ENCODE data around the gene CDKAL1. TPM values are rescaled to one million over a fixed set of nuclear protein-coding genes. Genes with fewer than 3 reads are reported as not detected.

CDKAL1 gene
- total and polyA plus RNA-seq, 2 donors (not counting 3 experiments of a cell fraction or from before 2014, with no cell fraction given) = 6.1 to 20.5 TPM

DNA sequence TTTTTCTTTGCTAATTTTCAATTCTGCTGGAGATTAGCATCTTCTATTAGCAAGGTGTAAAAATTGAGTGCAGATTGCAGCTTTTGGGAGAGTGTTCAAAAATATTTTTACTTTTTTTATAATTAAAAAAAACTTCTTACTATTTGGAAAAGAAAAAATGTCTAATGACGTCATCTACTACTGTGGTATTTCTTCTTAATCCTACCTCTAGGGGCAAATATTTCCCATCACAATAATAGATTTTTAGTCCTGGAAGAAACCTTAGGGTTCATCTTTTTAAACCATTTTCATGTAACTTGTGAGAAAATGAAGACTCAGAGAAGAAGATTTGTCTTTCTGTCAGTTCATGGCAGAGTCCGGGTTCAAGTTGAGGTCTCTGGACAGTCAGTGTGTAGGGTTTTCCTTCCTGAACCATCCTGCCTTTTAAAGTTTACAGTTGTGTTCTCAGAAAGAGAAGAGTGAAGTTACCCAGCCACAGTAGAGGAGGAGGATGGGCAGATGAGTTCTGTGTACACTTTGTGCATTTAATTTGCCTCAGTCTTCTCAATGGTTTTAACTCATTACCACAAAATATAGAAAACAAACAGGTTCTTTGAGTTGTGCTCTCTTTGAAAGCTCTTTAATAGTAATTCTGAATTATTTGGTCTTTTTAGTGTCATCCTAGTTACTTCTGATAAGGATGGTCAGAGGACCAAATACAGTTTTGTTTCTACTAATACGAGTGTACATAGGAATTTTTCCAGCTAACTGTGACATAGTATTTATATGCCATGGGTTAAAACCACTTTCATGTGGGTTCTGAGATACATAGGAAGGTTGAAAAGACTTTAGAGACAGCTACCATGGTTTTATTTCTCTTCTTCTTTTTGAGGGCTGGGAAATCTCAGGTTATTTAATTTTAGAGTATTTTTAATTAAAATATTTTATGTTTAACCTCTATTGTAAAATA, 184.7 kb downstream of the CDKAL1 start:
- TF ChIP-seq POLR2A (IDR thresholded peaks at IDR 0.05; ENCODE audit: low read depth, low read length) (no peak), GATA2 (IDR thresholded peaks at IDR 0.05; ENCODE audit: insufficient read depth, insufficient read length, low read depth, low read length) (no peak), JUN (IDR thresholded peaks at IDR 0.05; ENCODE audit: borderline replicate concordance, insufficient read depth, insufficient read length, low read depth) (no peak), EZH2 (IDR thresholded peaks at IDR 0.05; ENCODE audit: borderline replicate concordance, low read depth, low read length, severe bottlenecking) (no peak), FOS (IDR thresholded peaks at IDR 0.05; ENCODE audit: borderline replicate concordance, insufficient read depth, low read length) (no peak), POLR2AphosphoS5 (IDR thresholded peaks at IDR 0.05; ENCODE audit: insufficient read depth, low read depth, low read length) (no peak), MYC (IDR thresholded peaks at IDR 0.05; ENCODE audit: low read depth, low read length) (no peak)
- TF ChIP-seq, protein P1, sequence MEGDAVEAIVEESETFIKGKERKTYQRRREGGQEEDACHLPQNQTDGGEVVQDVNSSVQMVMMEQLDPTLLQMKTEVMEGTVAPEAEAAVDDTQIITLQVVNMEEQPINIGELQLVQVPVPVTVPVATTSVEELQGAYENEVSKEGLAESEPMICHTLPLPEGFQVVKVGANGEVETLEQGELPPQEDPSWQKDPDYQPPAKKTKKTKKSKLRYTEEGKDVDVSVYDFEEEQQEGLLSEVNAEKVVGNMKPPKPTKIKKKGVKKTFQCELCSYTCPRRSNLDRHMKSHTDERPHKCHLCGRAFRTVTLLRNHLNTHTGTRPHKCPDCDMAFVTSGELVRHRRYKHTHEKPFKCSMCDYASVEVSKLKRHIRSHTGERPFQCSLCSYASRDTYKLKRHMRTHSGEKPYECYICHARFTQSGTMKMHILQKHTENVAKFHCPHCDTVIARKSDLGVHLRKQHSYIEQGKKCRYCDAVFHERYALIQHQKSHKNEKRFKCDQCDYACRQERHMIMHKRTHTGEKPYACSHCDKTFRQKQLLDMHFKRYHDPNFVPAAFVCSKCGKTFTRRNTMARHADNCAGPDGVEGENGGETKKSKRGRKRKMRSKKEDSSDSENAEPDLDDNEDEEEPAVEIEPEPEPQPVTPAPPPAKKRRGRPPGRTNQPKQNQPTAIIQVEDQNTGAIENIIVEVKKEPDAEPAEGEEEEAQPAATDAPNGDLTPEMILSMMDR (IDR thresholded peaks at IDR 0.05; ENCODE audit: extremely low read depth in 1 of 2, insufficient read depth in 1 of 2, low read depth in 1 of 2, low read length in 2 of 2) = no peak
- TF ChIP-seq, protein P2, sequence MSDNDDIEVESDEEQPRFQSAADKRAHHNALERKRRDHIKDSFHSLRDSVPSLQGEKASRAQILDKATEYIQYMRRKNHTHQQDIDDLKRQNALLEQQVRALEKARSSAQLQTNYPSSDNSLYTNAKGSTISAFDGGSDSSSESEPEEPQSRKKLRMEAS (IDR thresholded peaks at IDR 0.05; ENCODE audit: insufficient read depth, insufficient read length) = no peak
- POLR2A ChIA-PET = no interaction called here
- H4K20me1 ChIP-seq (replicated peaks; ENCODE audit: control insufficient read depth, extremely low read depth, insufficient read depth, low read length) = no peaks in the 10 kb centered on the region
- no peak overlapping the region for H2AFZ ChIP-seq (ENCODE audit: low read depth, low read length)
- H3K79me2 ChIP-seq (ENCODE audit: control insufficient read depth, insufficient read depth, low read length) = no peaks in the 10 kb centered on the region
- H3K9ac ChIP-seq (replicated peaks; ENCODE audit: extremely low read depth, insufficient read depth, low read length) = no peak overlapping the region
- no peaks in the 10 kb centered on the region for H3K9me1 ChIP-seq (replicated peaks; ENCODE audit: control insufficient read depth, extremely low read depth, insufficient read depth, low read length)
- intact Hi-C loops (cut with micrococcal nuclease) (no loop called here), dilution Hi-C loops (cut with MboI; ENCODE audit: extremely low pct_ligation_motif_present, low sequenced_read_pairs) (no loop called here)
- DNase-seq (ENCODE audit: low read depth, low spot score) (no peak), FAIRE-seq (no peak)
- H3K4me1 ChIP-seq (ENCODE audit: control insufficient read depth, extremely low read depth, insufficient read depth, low read length) = no peaks in the 10 kb centered on the region
- H3K4me3 ChIP-seq (replicated peaks in 1 of 3; ENCODE audit: insufficient read depth in 1 of 3, low read depth in 1 of 3, low read length in 3 of 3) = no peak overlapping the region
- H3K9me3 ChIP-seq (replicated peaks; ENCODE audit: control insufficient read depth, insufficient read depth, low read length) = no peaks in the 10 kb centered on the region
- CTCF ChIA-PET = interaction anchor here (1.0 kb wide), 1 partner anchor 18 kb away, joined by 3 read pairs; no protein-coding TSS in a partner anchor
- BruUV-seq (replicated peaks) = no TSS peak
- H3K27ac ChIP-seq (ENCODE audit: insufficient read depth, low read depth, low read length) = no peak overlapping the region
- H3K4me2 ChIP-seq (ENCODE audit: insufficient read depth, low read length) = no peak overlapping the region
- no peaks in the 10 kb centered on the region for H3K36me3 ChIP-seq (ENCODE audit: control insufficient read depth in 2 of 2, extremely low read depth in 1 of 2, insufficient read depth in 2 of 2, low read length in 2 of 2)
- H3K27me3 ChIP-seq (ENCODE audit: control insufficient read depth in 2 of 2, insufficient read depth in 2 of 2, low read length in 2 of 2) = no peaks in the 10 kb centered on the region
